Keratinocyte (primary cell): ENCODE data around the gene CACUL1. TPM values are rescaled to one million over a fixed set of nuclear protein-coding genes. Genes with fewer than 3 reads are reported as not detected.

ENCODE experiments used
- DNase-seq: peaks from one replicate; pipeline ENCODE4 v3.0.0-alpha.2; 2011; ENCODE audit warnings: low read depth, missing footprints, low spot score
- FAIRE-seq: peaks from 2 replicates; lab custom pipeline; 2011; peaks lifted over from hg19 to GRCh38; lab: Jason Lieb, UNC
- H2AFZ ChIP-seq: 2 replicates; pipeline ENCODE4 v1.6.0; 2012; ENCODE audit warnings: low read length, control low read depth, inconsistent platforms; ENCODE audit not compliant: control insufficient read depth
- H3K27ac ChIP-seq: 2 replicates; pipeline ENCODE4 v1.5.1; 2011; ENCODE audit warnings: low read length; ENCODE audit not compliant: control insufficient read depth, insufficient read depth
- H3K27me3 ChIP-seq: 3 replicates; pipeline ENCODE4 v1.6.0; 2011; ENCODE audit warnings: low read length; ENCODE audit not compliant: control insufficient read depth, insufficient read depth; ENCODE audit errors: extremely low read depth
- H3K36me3 ChIP-seq, 2 experiments: 2 replicates in 1 of 2; 3 replicates in 1 of 2; pipeline ENCODE4 v1.5.1; 2011; ENCODE audit warnings: low read length in 2 of 2, mild to moderate bottlenecking in 1 of 2; ENCODE audit not compliant: control insufficient read depth in 2 of 2, insufficient read depth in 2 of 2; ENCODE audit errors: extremely low read depth in 1 of 2
- H3K4me1 ChIP-seq: 3 replicates; pipeline ENCODE4 v1.5.1; 2011; ENCODE audit warnings: low read length; ENCODE audit not compliant: control insufficient read depth, insufficient read depth; ENCODE audit errors: extremely low read depth
- H3K4me2 ChIP-seq: 3 replicates; pipeline ENCODE4 v1.6.0; 2011; ENCODE audit warnings: low read depth, low read length; ENCODE audit not compliant: control insufficient read depth, insufficient read depth; ENCODE audit errors: extremely low read depth
- H3K4me3 ChIP-seq, 3 experiments: fragments of 200-600 bp in 1 of 3; sonication (generic) in 1 of 3; 2 replicates in 2 of 3; 3 replicates in 1 of 3; pipeline ENCODE4 v1.5.1; 2011 to 2016; ENCODE audit warnings: low read length in 3 of 3, mild to moderate bottlenecking in 3 of 3, control low read depth in 2 of 3, inconsistent platforms in 1 of 3, low read depth in 1 of 3, mixed read lengths in 1 of 3, mixed run types in 1 of 3, moderate library complexity in 1 of 3; ENCODE audit not compliant: control insufficient read depth in 2 of 3, insufficient read depth in 2 of 3; ENCODE audit errors: extremely low read depth in 1 of 3
- H3K79me2 ChIP-seq: 2 replicates; pipeline ENCODE4 v1.6.0; 2012; ENCODE audit warnings: low read length; ENCODE audit not compliant: control insufficient read depth, insufficient read depth
- H3K9ac ChIP-seq: 3 replicates; pipeline ENCODE4 v1.6.0; 2011; ENCODE audit warnings: low read length; ENCODE audit not compliant: control insufficient read depth, insufficient read depth; ENCODE audit errors: extremely low read depth
- H3K9me1 ChIP-seq: 3 replicates; pipeline ENCODE4 v1.6.0; 2011; ENCODE audit warnings: low read length; ENCODE audit not compliant: control insufficient read depth, insufficient read depth; ENCODE audit errors: extremely low read depth
- H3K9me3 ChIP-seq: 2 replicates; pipeline ENCODE4 v1.5.1; 2012; ENCODE audit warnings: low read depth, low read length; ENCODE audit not compliant: control insufficient read depth
- H4K20me1 ChIP-seq: 3 replicates; pipeline ENCODE4 v1.6.0; 2011; ENCODE audit warnings: low read length; ENCODE audit not compliant: control insufficient read depth, insufficient read depth; ENCODE audit errors: extremely low read depth
- EZH2 ChIP-seq: IDR thresholded peaks from one replicate; pipeline ENCODE4 v1.6.1; 2012; ENCODE audit warnings: inconsistent platforms, mild to moderate bottlenecking, low read length, moderate library complexity
- dilution Hi-C: fragments of 300-500 bp; cut with MboI; formaldehyde crosslinking; loops from one replicate; pipeline ENCODE4 v1.7.0; 2020; ENCODE audit warnings: low sequenced_read_pairs; ENCODE audit not compliant: extremely low pct_ligation_motif_present
- polyA plus RNA-seq, 5 experiments: library from polyadenylated mRNA; depleted of rRNA in 3 of 5; stranded (reverse) in 3 of 5; stranded (forward) in 1 of 5; unstranded in 1 of 5; fragments of >200 nt; gene quantifications; 1 replicate in 1 of 5; 2 replicates in 3 of 5; 3 replicates in 1 of 5; pipeline versions ENCODE4 v1.2.1 to v1.2.3, GENCODE V29; 2011 to 2012; ENCODE audit warnings: missing spikeins in 2 of 5, low read depth in 1 of 5, low replicate concordance in 1 of 5
- TF ChIP-seq, protein P1 (sequence below), 3 experiments: IDR thresholded peaks in 1 of 3; conservative IDR thresholded peaks in 1 of 3; optimal IDR thresholded peaks in 1 of 3; 2 replicates in 2 of 3; 3 replicates in 1 of 3; pipeline versions ENCODE3 to v1.5.1; 2011; ENCODE audit warnings: low read length in 3 of 3, mild to moderate bottlenecking in 3 of 3, moderate library complexity in 2 of 3, control low read depth in 1 of 3, inconsistent platforms in 1 of 3; ENCODE audit not compliant: insufficient read depth in 2 of 3; ENCODE audit errors: extremely low read depth in 1 of 3

The CACUL1 gene
- polyA plus RNA-seq, 1 donor (not counting 4 experiments of a cell fraction or from before 2014, with no cell fraction given) = 36.5 TPM

- FAIRE-seq = no peak
- H3K4me2 ChIP-seq = no peak overlapping the region
- no peaks in the 10 kb centered on the region for H3K9me1 ChIP-seq
- no peak overlapping the region for H2AFZ ChIP-seq
- H3K4me3 ChIP-seq = no peak overlapping the region
- no peaks in the 10 kb centered on the region for H3K79me2 ChIP-seq
- no peak overlapping the region for H3K27ac ChIP-seq
- no peak for TF ChIP-seq EZH2
- TF ChIP-seq, protein P1, sequence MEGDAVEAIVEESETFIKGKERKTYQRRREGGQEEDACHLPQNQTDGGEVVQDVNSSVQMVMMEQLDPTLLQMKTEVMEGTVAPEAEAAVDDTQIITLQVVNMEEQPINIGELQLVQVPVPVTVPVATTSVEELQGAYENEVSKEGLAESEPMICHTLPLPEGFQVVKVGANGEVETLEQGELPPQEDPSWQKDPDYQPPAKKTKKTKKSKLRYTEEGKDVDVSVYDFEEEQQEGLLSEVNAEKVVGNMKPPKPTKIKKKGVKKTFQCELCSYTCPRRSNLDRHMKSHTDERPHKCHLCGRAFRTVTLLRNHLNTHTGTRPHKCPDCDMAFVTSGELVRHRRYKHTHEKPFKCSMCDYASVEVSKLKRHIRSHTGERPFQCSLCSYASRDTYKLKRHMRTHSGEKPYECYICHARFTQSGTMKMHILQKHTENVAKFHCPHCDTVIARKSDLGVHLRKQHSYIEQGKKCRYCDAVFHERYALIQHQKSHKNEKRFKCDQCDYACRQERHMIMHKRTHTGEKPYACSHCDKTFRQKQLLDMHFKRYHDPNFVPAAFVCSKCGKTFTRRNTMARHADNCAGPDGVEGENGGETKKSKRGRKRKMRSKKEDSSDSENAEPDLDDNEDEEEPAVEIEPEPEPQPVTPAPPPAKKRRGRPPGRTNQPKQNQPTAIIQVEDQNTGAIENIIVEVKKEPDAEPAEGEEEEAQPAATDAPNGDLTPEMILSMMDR (optimal IDR thresholded peaks at IDR 0.05 in 1 of 3, IDR thresholded peaks at IDR 0.05 in 1 of 3, conservative IDR thresholded peaks at IDR 0.05 in 1 of 3; ENCODE audit: extremely low read depth in 1 of 3, insufficient read depth in 2 of 3, low read length in 3 of 3) = no peak
- H3K9ac ChIP-seq = no peak overlapping the region
- no peaks in the 10 kb centered on the region for H3K36me3 ChIP-seq
- H4K20me1 ChIP-seq = no peaks in the 10 kb centered on the region
- no peak for DNase-seq
- H3K4me1 ChIP-seq = no peaks in the 10 kb centered on the region
- H3K9me3 ChIP-seq = no peaks in the 10 kb centered on the region
- no peaks in the 10 kb centered on the region for H3K27me3 ChIP-seq
- dilution Hi-C loops = no loop called here
These were observed 20.7 kb upstream of the CACUL1 start for GRCh38 chr10:118775478-118775877.

- H3K9me1 ChIP-seq = no peaks in the 10 kb centered on the region
- FAIRE-seq (no peak), DNase-seq (no peak)
- no peaks in the 10 kb centered on the region for H3K9me3 ChIP-seq
- no peak for TF ChIP-seq EZH2
- TF ChIP-seq, protein P1 (optimal IDR thresholded peaks at IDR 0.05 in 1 of 3, IDR thresholded peaks at IDR 0.05 in 1 of 3, conservative IDR thresholded peaks at IDR 0.05 in 1 of 3; ENCODE audit: extremely low read depth in 1 of 3, insufficient read depth in 2 of 3, low read length in 3 of 3) = no peak
- no peaks in the 10 kb centered on the region for H3K36me3 ChIP-seq
- no peak overlapping the region for H3K9ac ChIP-seq
- H3K4me3 ChIP-seq = no peak overlapping the region
- H4K20me1 ChIP-seq = no peaks in the 10 kb centered on the region
- H3K4me1 ChIP-seq = no peaks in the 10 kb centered on the region
- H3K4me2 ChIP-seq = no peak overlapping the region
- H3K27ac ChIP-seq = no peak overlapping the region
- no peaks in the 10 kb centered on the region for H3K79me2 ChIP-seq
- H2AFZ ChIP-seq = no peak overlapping the region
- no peaks in the 10 kb centered on the region for H3K27me3 ChIP-seq
- dilution Hi-C loops = no loop called here
These were observed 18.3 kb upstream of the CACUL1 start for GRCh38 chr10:118773041-118773440.
